Measurements from ENCODE around the gene ABCA4.
"Not testable (repeated sequence)": the region's sequence is repeated elsewhere in the genome, so short reads cannot be mapped to it uniquely, and the experiment has no call there.

Gene ABCA4

DNA sequence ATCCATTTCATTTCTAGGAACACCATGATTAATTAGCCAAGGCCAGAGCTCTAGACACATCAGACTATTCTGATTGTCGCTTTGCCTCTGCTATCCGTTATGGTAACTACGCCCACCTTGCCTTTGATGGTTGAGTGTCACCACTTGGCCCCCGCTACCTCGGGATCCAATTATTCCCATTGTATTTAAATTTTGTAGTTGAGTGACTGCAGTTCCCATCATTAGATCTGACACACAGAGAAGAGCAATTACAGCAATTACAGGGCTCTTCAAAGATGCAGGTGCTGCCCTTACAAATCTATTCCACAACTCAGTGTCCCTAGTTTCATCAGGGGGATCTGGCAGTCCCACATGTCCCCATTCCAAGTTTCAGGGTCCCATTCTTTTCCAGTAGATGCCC lies 44.9 kb upstream of the ABCA4 start (continued):
- TF ChIP-seq, protein P1, sequence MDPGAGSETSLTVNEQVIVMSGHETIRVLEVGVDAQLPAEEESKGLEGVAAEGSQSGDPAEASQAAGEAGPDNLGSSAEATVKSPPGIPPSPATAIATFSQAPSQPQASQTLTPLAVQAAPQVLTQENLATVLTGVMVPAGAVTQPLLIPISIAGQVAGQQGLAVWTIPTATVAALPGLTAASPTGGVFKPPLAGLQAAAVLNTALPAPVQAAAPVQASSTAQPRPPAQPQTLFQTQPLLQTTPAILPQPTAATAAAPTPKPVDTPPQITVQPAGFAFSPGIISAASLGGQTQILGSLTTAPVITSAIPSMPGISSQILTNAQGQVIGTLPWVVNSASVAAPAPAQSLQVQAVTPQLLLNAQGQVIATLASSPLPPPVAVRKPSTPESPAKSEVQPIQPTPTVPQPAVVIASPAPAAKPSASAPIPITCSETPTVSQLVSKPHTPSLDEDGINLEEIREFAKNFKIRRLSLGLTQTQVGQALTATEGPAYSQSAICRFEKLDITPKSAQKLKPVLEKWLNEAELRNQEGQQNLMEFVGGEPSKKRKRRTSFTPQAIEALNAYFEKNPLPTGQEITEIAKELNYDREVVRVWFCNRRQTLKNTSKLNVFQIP (CRISPR knock-in tag; IDR thresholded peaks at IDR 0.05; ENCODE audit: borderline replicate concordance, low read depth): no peak
- no peak for TF ChIP-seq ZNF8 (CRISPR knock-in tag; IDR thresholded peaks at IDR 0.05)
- no peak for TF ChIP-seq OSR1 (CRISPR knock-in tag; IDR thresholded peaks at IDR 0.05)
- TF ChIP-seq ZC3H10 (CRISPR knock-in tag; IDR thresholded peaks at IDR 0.05): no peak
- TF ChIP-seq ZNF565 (CRISPR knock-in tag; conservative IDR thresholded peaks at IDR 0.05; ENCODE audit: low read depth): no peak

DNA sequence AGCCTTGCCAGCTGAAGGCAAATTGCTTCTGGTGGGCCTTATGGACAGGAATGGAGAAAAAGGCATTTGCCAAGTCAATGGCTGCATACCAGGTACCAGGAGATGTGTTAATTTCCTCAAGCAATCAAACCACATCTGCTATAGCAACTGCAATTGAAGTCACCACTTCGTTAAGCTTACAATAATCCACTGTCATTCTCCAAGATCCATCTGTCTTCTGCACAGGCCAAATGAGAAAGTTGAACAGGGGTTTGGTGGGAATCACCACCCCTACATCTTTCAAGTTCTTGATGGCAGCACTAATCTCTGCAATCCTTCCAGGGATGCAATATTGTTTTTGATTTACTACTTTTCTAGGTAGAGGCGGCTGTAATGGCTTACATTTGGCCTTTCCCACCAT lies 43.9 kb upstream of the ABCA4 start:
- not testable (repeated sequence) for ATAC-seq

DNA sequence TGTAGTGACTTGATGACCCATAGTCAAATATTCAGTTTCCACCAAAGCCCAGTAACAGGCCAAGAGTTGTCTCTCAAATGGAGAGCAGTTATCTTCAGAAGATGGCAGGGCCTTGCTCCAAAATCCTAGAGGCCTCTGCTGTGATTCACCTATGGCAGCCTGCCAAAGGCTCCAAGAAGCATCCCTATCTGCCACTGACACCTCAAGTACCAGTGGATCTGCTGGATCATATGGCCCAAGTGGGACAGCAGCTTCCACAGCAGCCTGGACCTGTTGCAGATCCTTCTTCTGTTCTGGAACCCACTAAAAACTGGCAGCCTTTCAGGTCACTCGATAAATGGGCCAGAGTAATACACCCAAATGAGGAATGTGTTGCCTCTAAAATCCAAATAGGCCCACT lies 43.2 kb upstream of the ABCA4 start:
- not testable (repeated sequence) for ATAC-seq

DNA sequence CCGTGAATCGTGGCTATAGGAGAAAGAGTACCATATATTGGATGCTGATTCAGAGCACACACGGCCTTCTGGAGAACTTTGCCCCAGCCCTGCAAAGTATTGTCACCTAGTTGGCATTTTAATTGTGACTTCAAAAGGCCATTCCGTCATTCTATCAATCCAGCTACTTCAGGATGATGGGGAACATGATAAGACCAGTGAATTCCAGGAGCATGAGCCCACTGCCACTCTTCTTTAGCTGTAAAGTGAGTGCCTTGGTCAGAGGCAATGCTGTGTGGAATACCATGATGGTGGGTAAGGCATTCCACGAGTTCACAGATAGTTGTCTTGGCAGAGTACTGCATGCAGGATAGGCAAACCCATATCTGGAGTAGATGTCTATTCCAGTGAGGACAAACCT lies 42.3 kb upstream of the ABCA4 start:
- ATAC-seq: not testable (repeated sequence)

DNA sequence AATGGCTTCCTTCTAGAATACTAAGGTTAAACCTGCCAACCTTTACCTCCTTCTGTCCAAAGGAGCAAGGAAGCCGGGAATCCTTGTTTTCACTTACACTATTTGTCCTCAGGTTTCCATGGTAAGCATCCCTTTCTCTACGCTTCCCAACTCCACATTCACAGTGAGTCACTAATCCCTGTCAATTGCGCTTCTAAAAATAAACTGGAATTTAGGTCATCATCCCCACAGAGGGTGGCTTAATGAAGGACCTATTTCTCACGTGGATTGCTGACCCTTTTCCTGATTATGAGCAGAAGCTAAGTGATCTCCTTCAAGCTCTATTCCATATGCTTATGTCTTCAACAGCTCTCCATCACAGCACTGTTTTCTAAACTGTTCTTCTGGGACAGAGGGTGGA lies 39.9 kb upstream of the ABCA4 start:
- ATAC-seq: peak; percentile 73

More for the DNA sequence above, 39.9 kb upstream of the ABCA4 start:
- TF ChIP-seq, protein P1 (CRISPR knock-in tag; IDR thresholded peaks at IDR 0.05; ENCODE audit: borderline replicate concordance, low read depth): no peak
- TF ChIP-seq ESRRG (CRISPR knock-in tag; IDR thresholded peaks at IDR 0.05) (no peak), PPARA (CRISPR knock-in tag; IDR thresholded peaks at IDR 0.05; ENCODE audit: borderline replicate concordance) (no peak), ARNTL (CRISPR knock-in tag; IDR thresholded peaks at IDR 0.05; ENCODE audit: borderline replicate concordance, low read depth) (no peak), TCF4 (CRISPR knock-in tag; IDR thresholded peaks at IDR 0.05; ENCODE audit: borderline replicate concordance) (no peak), ZFP30 (CRISPR knock-in tag; IDR thresholded peaks at IDR 0.05) (no peak), ZNF8 (CRISPR knock-in tag; IDR thresholded peaks at IDR 0.05) (no peak), ZC3H10 (CRISPR knock-in tag; IDR thresholded peaks at IDR 0.05) (no peak), ZFP3 (CRISPR knock-in tag; IDR thresholded peaks at IDR 0.05) (no peak), TOX (CRISPR knock-in tag; IDR thresholded peaks at IDR 0.05; ENCODE audit: borderline replicate concordance) (no peak), OSR1 (CRISPR knock-in tag; IDR thresholded peaks at IDR 0.05) (no peak), ISL1 (CRISPR knock-in tag; IDR thresholded peaks at IDR 0.05) (no peak), BACH2 (CRISPR knock-in tag; IDR thresholded peaks at IDR 0.05; ENCODE audit: borderline replicate concordance) (no peak)
- TF ChIP-seq, protein P2, sequence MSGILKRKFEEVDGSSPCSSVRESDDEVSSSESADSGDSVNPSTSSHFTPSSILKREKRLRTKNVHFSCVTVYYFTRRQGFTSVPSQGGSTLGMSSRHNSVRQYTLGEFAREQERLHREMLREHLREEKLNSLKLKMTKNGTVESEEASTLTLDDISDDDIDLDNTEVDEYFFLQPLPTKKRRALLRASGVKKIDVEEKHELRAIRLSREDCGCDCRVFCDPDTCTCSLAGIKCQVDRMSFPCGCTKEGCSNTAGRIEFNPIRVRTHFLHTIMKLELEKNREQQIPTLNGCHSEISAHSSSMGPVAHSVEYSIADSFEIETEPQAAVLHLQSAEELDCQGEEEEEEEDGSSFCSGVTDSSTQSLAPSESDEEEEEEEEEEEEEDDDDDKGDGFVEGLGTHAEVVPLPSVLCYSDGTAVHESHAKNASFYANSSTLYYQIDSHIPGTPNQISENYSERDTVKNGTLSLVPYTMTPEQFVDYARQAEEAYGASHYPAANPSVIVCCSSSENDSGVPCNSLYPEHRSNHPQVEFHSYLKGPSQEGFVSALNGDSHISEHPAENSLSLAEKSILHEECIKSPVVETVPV (CRISPR knock-in tag; IDR thresholded peaks at IDR 0.05): no peak
- TF ChIP-seq, protein P3, sequence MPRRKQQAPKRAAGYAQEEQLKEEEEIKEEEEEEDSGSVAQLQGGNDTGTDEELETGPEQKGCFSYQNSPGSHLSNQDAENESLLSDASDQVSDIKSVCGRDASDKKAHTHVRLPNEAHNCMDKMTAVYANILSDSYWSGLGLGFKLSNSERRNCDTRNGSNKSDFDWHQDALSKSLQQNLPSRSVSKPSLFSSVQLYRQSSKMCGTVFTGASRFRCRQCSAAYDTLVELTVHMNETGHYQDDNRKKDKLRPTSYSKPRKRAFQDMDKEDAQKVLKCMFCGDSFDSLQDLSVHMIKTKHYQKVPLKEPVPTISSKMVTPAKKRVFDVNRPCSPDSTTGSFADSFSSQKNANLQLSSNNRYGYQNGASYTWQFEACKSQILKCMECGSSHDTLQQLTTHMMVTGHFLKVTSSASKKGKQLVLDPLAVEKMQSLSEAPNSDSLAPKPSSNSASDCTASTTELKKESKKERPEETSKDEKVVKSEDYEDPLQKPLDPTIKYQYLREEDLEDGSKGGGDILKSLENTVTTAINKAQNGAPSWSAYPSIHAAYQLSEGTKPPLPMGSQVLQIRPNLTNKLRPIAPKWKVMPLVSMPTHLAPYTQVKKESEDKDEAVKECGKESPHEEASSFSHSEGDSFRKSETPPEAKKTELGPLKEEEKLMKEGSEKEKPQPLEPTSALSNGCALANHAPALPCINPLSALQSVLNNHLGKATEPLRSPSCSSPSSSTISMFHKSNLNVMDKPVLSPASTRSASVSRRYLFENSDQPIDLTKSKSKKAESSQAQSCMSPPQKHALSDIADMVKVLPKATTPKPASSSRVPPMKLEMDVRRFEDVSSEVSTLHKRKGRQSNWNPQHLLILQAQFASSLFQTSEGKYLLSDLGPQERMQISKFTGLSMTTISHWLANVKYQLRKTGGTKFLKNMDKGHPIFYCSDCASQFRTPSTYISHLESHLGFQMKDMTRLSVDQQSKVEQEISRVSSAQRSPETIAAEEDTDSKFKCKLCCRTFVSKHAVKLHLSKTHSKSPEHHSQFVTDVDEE (CRISPR knock-in tag; IDR thresholded peaks at IDR 0.05): no peak
- TF ChIP-seq, protein P4, sequence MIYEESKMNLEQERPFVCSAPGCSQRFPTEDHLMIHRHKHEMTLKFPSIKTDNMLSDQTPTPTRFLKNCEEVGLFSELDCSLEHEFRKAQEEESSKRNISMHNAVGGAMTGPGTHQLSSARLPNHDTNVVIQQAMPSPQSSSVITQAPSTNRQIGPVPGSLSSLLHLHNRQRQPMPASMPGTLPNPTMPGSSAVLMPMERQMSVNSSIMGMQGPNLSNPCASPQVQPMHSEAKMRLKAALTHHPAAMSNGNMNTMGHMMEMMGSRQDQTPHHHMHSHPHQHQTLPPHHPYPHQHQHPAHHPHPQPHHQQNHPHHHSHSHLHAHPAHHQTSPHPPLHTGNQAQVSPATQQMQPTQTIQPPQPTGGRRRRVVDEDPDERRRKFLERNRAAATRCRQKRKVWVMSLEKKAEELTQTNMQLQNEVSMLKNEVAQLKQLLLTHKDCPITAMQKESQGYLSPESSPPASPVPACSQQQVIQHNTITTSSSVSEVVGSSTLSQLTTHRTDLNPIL (CRISPR knock-in tag; IDR thresholded peaks at IDR 0.05; ENCODE audit: low read depth): no peak

All from SK-N-SH treated with all-trans-retinoic acid at 6 μM for 48 hours (cell line).